Stimulated activated memory B cell treated with anti-CD40 and anti-IgM and Interleukin-4, amounts not matched to agents 10 μg/mL and 1 μg/mL and 100 μg/mL, for 72 hours (primary cell): ENCODE measurements around the gene CFAP91.
"Not testable (repeated sequence)": the region's sequence is repeated elsewhere in the genome, so short reads cannot be mapped to it uniquely, and the experiment has no call there.

ENCODE experiments used
- ATAC-seq: fragments of 150-1000 bp; cut with Tn5 transposase; 2 replicates; pipeline ENCODE4 v1.10.0; 2021
- H3K27ac Mint-ChIP-seq: one replicate; pipeline ENCODE4 v1.8.0; 2022; ENCODE audit warnings: mild to moderate bottlenecking, mixed read lengths
- H3K27me3 Mint-ChIP-seq: one replicate; pipeline ENCODE4 v1.8.0; 2022; ENCODE audit warnings: mixed read lengths
- H3K36me3 Mint-ChIP-seq: one replicate; pipeline ENCODE4 v1.8.0; 2022; ENCODE audit warnings: mixed read lengths
- H3K4me1 Mint-ChIP-seq: one replicate; pipeline ENCODE4 v1.8.0; 2022; ENCODE audit warnings: mixed read lengths
- H3K4me3 Mint-ChIP-seq: one replicate; pipeline ENCODE4 v1.8.0; 2022; ENCODE audit warnings: mild to moderate bottlenecking, moderate library complexity, mixed read lengths
- H3K9me3 Mint-ChIP-seq: one replicate; pipeline ENCODE4 v1.8.0; 2022; ENCODE audit warnings: mixed read lengths

The CFAP91 gene

GRCh38 chr3:119672776-119673175, 30.0 kb upstream of the CFAP91 start:
- peaks cover 40% of the 10 kb centered on the region for H3K4me1 Mint-ChIP-seq
- no peak overlapping the region for H3K4me3 Mint-ChIP-seq
- H3K27me3 Mint-ChIP-seq, result no peaks in the 10 kb centered on the region
- no peak for ATAC-seq
- peaks cover 43% of the 10 kb centered on the region for H3K36me3 Mint-ChIP-seq
- H3K9me3 Mint-ChIP-seq, result no peaks in the 10 kb centered on the region
- no peak overlapping the region for H3K27ac Mint-ChIP-seq

- Mint-ChIP-seq H3K4me1 (peaks cover 43% of the 10 kb centered on the region), H3K27me3 (no peaks in the 10 kb centered on the region), H3K4me3 (no peak overlapping the region), H3K27ac (no peak overlapping the region), H3K9me3 (no peaks in the 10 kb centered on the region), H3K36me3 (peaks cover 42% of the 10 kb centered on the region)
- no peak for ATAC-seq
Observed at GRCh38 chr3:119673875-119674274, 28.9 kb upstream of the CFAP91 start.

GRCh38 chr3:119675188-119675874, 27.5 kb upstream of the CFAP91 start:
- Mint-ChIP-seq H3K4me3 (peak overlapping the region; percentile 83), H3K27ac (peak overlapping the region; percentile 84), H3K4me1 (peaks cover 38% of the 10 kb centered on the region), H3K36me3 (peaks cover 35% of the 10 kb centered on the region), H3K27me3 (no peaks in the 10 kb centered on the region), H3K9me3 (no peaks in the 10 kb centered on the region)
- ATAC-seq, result no peak

- Mint-ChIP-seq H3K27me3 (no peaks in the 10 kb centered on the region), H3K4me3 (peak overlapping the region; percentile 83), H3K4me1 (peaks cover 32% of the 10 kb centered on the region), H3K36me3 (peaks cover 28% of the 10 kb centered on the region), H3K9me3 (no peaks in the 10 kb centered on the region), H3K27ac (peak overlapping the region; percentile 84)
- no peak for ATAC-seq
Observed at GRCh38 chr3:119676020-119676419, 26.8 kb upstream of the CFAP91 start.

- Mint-ChIP-seq H3K9me3 (no peaks in the 10 kb centered on the region), H3K4me3 (peak within 1 kb of the TSS; percentile 83), H3K36me3 (peaks cover 26% of the 10 kb centered on the region), H3K4me1 (peaks cover 35% of the 10 kb centered on the region), H3K27me3 (no peaks in the 10 kb centered on the region), H3K27ac (peak within 1 kb of the TSS; percentile 84)
- peak; percentile 95 for ATAC-seq
Observed at GRCh38 chr3:119676771-119677640, 25.8 kb upstream of the CFAP91 start, which contains the start of gene COX17. COX17 (minus strand) TSS chr3:119677406; CDS start chr3:119677310, 96 bp downstream.

- Mint-ChIP-seq H3K4me1 (peaks cover 35% of the 10 kb centered on the region), H3K27me3 (no peaks in the 10 kb centered on the region), H3K9me3 (no peaks in the 10 kb centered on the region), H3K36me3 (peaks cover 26% of the 10 kb centered on the region), H3K27ac (peak overlapping the region; percentile 84), H3K4me3 (peak overlapping the region; percentile 83)
- no peak for ATAC-seq
Observed at GRCh38 chr3:119677641-119677934, 25.2 kb upstream of the CFAP91 start.

GRCh38 chr3:119678209-119678608, 24.6 kb upstream of the CFAP91 start:
- ATAC-seq, H3K4me3 Mint-ChIP-seq, H3K27me3 Mint-ChIP-seq, H3K9me3 Mint-ChIP-seq: not testable (repeated sequence)
- peaks cover 20% of the 10 kb centered on the region for H3K36me3 Mint-ChIP-seq
- peak overlapping the region; percentile 84 for H3K27ac Mint-ChIP-seq
- H3K4me1 Mint-ChIP-seq, result peaks cover 35% of the 10 kb centered on the region

- H3K36me3 Mint-ChIP-seq, result peaks cover 9% of the 10 kb centered on the region
- H3K4me1 Mint-ChIP-seq, result peaks cover 32% of the 10 kb centered on the region
- no peak for ATAC-seq
- no peak overlapping the region for H3K4me3 Mint-ChIP-seq
- H3K9me3 Mint-ChIP-seq, result no peaks in the 10 kb centered on the region
- H3K27ac Mint-ChIP-seq, result no peak overlapping the region
- H3K27me3 Mint-ChIP-seq, result no peaks in the 10 kb centered on the region
Observed at GRCh38 chr3:119679874-119680273, 22.9 kb upstream of the CFAP91 start.

- ATAC-seq, result no peak
Observed at GRCh38 chr3:119681279-119681678, 21.5 kb upstream of the CFAP91 start.

GRCh38 chr3:119683421-119683820, 19.4 kb upstream of the CFAP91 start:
- no peak overlapping the region for H3K27ac Mint-ChIP-seq
- H3K36me3 Mint-ChIP-seq, result no peaks in the 10 kb centered on the region
- ATAC-seq, result no peak
- no peaks in the 10 kb centered on the region for H3K9me3 Mint-ChIP-seq
- H3K4me3 Mint-ChIP-seq, result no peak overlapping the region
- peaks cover 6% of the 10 kb centered on the region for H3K4me1 Mint-ChIP-seq
- no peaks in the 10 kb centered on the region for H3K27me3 Mint-ChIP-seq

More at GRCh38 chr3:119681279-119681678, 21.5 kb upstream of the CFAP91 start:
- no peaks in the 10 kb centered on the region for H3K27me3 Mint-ChIP-seq
- no peaks in the 10 kb centered on the region for H3K9me3 Mint-ChIP-seq
- peaks cover 18% of the 10 kb centered on the region for H3K4me1 Mint-ChIP-seq
- H3K4me3 Mint-ChIP-seq, result no peak overlapping the region
- no peaks in the 10 kb centered on the region for H3K36me3 Mint-ChIP-seq
- H3K27ac Mint-ChIP-seq, result no peak overlapping the region

- Mint-ChIP-seq H3K9me3 (no peaks in the 10 kb centered on the region), H3K4me1 (no peaks in the 10 kb centered on the region), H3K4me3 (no peak overlapping the region), H3K27me3 (no peaks in the 10 kb centered on the region), H3K27ac (no peak overlapping the region), H3K36me3 (no peaks in the 10 kb centered on the region)
- no peak for ATAC-seq
Observed at GRCh38 chr3:119690043-119690656, 12.7 kb upstream of the CFAP91 start.

- H3K4me1 Mint-ChIP-seq, result peaks cover 31% of the 10 kb centered on the region
- peaks cover under 1% of the 10 kb centered on the region for H3K36me3 Mint-ChIP-seq
- H3K27me3 Mint-ChIP-seq, result no peaks in the 10 kb centered on the region
- no peak overlapping the region for H3K4me3 Mint-ChIP-seq
- H3K9me3 Mint-ChIP-seq, result peaks cover 3% of the 10 kb centered on the region
- ATAC-seq, result no peak
- H3K27ac Mint-ChIP-seq, result no peak overlapping the region
Observed at GRCh38 chr3:119695480-119695879, 7.3 kb upstream of the CFAP91 start.

- Mint-ChIP-seq H3K36me3 (peaks cover 6% of the 10 kb centered on the region), H3K9me3 (peaks cover 9% of the 10 kb centered on the region), H3K27me3 (no peaks in the 10 kb centered on the region), H3K27ac (peak overlapping the region; percentile 82), H3K4me3 (no peak overlapping the region), H3K4me1 (peaks cover 42% of the 10 kb centered on the region)
- ATAC-seq, result peak; percentile 88
Observed at GRCh38 chr3:119697394-119697793, 5.4 kb upstream of the CFAP91 start.

GRCh38 chr3:119700269-119700919, 2.4 kb upstream of the CFAP91 start:
- peak overlapping the region; percentile 94 for H3K27ac Mint-ChIP-seq

More at GRCh38 chr3:119700269-119700919, 2.4 kb upstream of the CFAP91 start:
- Mint-ChIP-seq H3K4me3 (peak overlapping the region; percentile 9), H3K4me1 (peaks cover 56% of the 10 kb centered on the region), H3K36me3 (peaks cover 6% of the 10 kb centered on the region), H3K27me3 (no peaks in the 10 kb centered on the region), H3K9me3 (peaks cover 9% of the 10 kb centered on the region)
- peak; percentile 25 for ATAC-seq
